Gastrocnemius medialis (tissue), 4 donors: ENCODE measurements around the gene IL15. TPM values are rescaled to one million over a fixed set of nuclear protein-coding genes. Genes with fewer than 3 reads are reported as not detected.

ENCODE experiments used
- ATAC-seq, 2 donors: fragments of 150-250 bp; one replicate each; pipeline ENCODE4 v1.9.1; 2016
- DNase-seq, 2 donors: peaks; one replicate each; pipeline ENCODE4 v3.0.0-alpha.2; 2019
- H3K27ac ChIP-seq, 4 donors: fragments of 200-600 bp; sonication (generic); 1 replicate in 1 of 4; 2 replicates in 3 of 4; pipeline ENCODE4 v1.5.1; 2016 to 2018; ENCODE audit warnings: mild to moderate bottlenecking in 2 of 4, moderate library complexity in 1 of 4
- H3K27me3 ChIP-seq, 3 donors: fragments of 200-600 bp; sonication (generic) in 2 of 3; 1 replicate in 1 of 3; 2 replicates in 2 of 3; pipeline versions ENCODE4 v1.5.1 to v1.6.0; 2016 to 2019; ENCODE audit warnings: mild to moderate bottlenecking in 1 of 3, moderate library complexity in 1 of 3
- H3K36me3 ChIP-seq, 2 donors: fragments of 200-600 bp; sonication (generic) in 1 of 2; one replicate each; pipeline ENCODE4 v1.5.1; 2017 to 2018
- H3K4me1 ChIP-seq, 2 donors: fragments of 200-600 bp; sonication (generic) in 1 of 2; one replicate each; pipeline ENCODE4 v1.5.1; 2016 to 2017; ENCODE audit warnings: mild to moderate bottlenecking in 2 of 2
- H3K4me3 ChIP-seq, 4 donors: fragments of 200-600 bp; sonication (generic) in 3 of 4; 1 replicate in 1 of 4; 2 replicates in 3 of 4; pipeline ENCODE4 v1.5.1; 2016 to 2019; ENCODE audit warnings: mild to moderate bottlenecking in 2 of 4
- H3K9me3 ChIP-seq, 3 donors: fragments of 200-600 bp; sonication (generic) in 2 of 3; 1 replicate in 1 of 3; 2 replicates in 2 of 3; pipeline ENCODE4 v1.5.1; 2016 to 2019
- POLR2A ChIP-seq, 2 donors: fragments of 450-650 bp; IDR thresholded peaks; one replicate each; pipeline ENCODE4 v1.6.1; 2017; ENCODE audit warnings: antibody characterized with exemption in 2 of 2, mild to moderate bottlenecking in 2 of 2, moderate library complexity in 2 of 2
- in situ Hi-C, 4 donors: fragments of 200-750 bp; cut with MboI; loops; one replicate each; pipeline versions ENCODE4 v1.15.0 to v1.8.0; 2017; ENCODE audit warnings: low sequenced_read_pairs in 4 of 4
- intact Hi-C: fragments of 100-400 bp; cut with DNase I; formaldehyde crosslinking; loops from one replicate; pipeline ENCODE4 v1.15.1; 2023; ENCODE audit warnings: low total_unique reads
- total RNA-seq, 4 donors: library from RNA; depleted of rRNA; stranded (reverse); fragments of >200 nt; gene quantifications; one replicate each; pipeline versions ENCODE4 v1.1.0 to v1.2.3, GENCODE V29; 2016
- TF ChIP-seq, protein P1 (sequence below), 5 experiments: fragments of 450-650 bp in 3 of 5; fragments of 200-600 bp in 2 of 5; sonication (generic) in 2 of 5; IDR thresholded peaks in 4 of 5; conservative IDR thresholded peaks in 1 of 5; 1 replicate in 4 of 5; 2 replicates in 1 of 5; pipeline ENCODE4 v1.5.1; 2016 to 2019; ENCODE audit warnings: antibody characterized with exemption in 5 of 5, mild to moderate bottlenecking in 3 of 5, moderate library complexity in 3 of 5

Gene IL15
- total RNA-seq, 4 donors from 2014 or later: 2.1 to 6.1 (median 2.7) TPM

DNA sequence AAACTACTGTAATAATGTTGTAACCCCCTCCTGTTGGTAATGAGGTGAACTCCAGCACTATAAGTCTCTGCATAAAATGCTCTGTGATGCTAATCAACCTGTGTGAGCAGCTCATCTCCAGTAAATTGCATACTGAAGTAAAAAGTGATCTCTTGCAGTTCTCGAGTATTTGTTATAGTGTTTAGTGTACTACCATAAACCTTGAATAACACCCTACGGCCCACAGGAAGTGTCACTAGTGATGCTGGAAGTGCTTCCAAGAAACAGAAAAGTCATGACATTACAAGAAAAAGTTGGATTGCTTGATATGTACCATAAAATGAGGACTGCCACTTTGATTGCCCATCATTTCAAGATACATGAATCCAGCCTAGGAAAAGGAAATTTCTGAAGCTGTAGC, 39.0 kb downstream of the IL15 start:
- Histone ChIP-seq H3K27me3 (no peaks in the 10 kb centered on the region), H3K27ac (no peak overlapping the region), H3K4me3 (no peak overlapping the region), H3K9me3 (no peaks in the 10 kb centered on the region), H3K36me3 (no peaks in the 10 kb centered on the region), H3K4me1 (peaks cover 5 to 10% of the 10 kb centered on the region in 2 donors)
- DNase-seq (no peak), ATAC-seq (no peak)
- intact Hi-C loops: no loop called here
- no peak for TF ChIP-seq POLR2A (IDR thresholded peaks at IDR 0.05)
- TF ChIP-seq, protein P1, sequence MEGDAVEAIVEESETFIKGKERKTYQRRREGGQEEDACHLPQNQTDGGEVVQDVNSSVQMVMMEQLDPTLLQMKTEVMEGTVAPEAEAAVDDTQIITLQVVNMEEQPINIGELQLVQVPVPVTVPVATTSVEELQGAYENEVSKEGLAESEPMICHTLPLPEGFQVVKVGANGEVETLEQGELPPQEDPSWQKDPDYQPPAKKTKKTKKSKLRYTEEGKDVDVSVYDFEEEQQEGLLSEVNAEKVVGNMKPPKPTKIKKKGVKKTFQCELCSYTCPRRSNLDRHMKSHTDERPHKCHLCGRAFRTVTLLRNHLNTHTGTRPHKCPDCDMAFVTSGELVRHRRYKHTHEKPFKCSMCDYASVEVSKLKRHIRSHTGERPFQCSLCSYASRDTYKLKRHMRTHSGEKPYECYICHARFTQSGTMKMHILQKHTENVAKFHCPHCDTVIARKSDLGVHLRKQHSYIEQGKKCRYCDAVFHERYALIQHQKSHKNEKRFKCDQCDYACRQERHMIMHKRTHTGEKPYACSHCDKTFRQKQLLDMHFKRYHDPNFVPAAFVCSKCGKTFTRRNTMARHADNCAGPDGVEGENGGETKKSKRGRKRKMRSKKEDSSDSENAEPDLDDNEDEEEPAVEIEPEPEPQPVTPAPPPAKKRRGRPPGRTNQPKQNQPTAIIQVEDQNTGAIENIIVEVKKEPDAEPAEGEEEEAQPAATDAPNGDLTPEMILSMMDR (IDR thresholded peaks at IDR 0.05 in 4 of 5, conservative IDR thresholded peaks at IDR 0.05 in 1 of 5): no peak
- in situ Hi-C loops: no loop called here

DNA sequence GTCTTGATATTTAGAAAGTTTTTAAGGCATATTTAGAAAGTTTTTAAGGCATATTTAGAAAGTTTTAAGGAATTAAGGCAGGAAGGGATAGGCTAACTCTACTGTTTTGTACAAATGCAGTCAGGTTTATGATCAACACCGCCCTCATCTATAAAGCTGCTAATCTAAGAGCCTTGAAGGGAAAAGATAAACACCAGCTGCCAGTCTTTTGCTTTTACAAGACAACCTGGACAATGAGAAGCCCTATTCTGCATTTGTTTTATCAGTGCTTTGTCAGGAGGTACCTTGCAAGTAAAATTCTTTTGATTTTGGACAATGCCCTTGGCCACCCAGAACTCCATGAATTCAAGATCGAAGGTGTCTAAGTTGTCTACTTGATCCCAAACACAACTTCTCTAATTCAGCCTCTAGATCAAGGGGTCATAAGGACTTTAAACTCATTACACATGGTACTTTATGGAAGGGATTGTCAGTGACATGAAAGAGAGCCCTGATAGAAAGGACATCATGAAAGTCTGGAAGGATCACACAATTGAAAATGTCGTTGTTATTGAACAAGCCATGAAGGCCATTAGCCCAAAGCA, 39.8 kb downstream of the IL15 start:
- DNase-seq (no peak), ATAC-seq (no peak)
- no peak for TF ChIP-seq POLR2A (IDR thresholded peaks at IDR 0.05)
- TF ChIP-seq, protein P1 (IDR thresholded peaks at IDR 0.05 in 4 of 5, conservative IDR thresholded peaks at IDR 0.05 in 1 of 5): no peak
- Histone ChIP-seq H3K4me3 (no peak overlapping the region), H3K9me3 (no peaks in the 10 kb centered on the region), H3K27ac (no peak overlapping the region), H3K4me1 (peaks cover 11 to 17% of the 10 kb centered on the region in 2 donors), H3K36me3 (no peaks in the 10 kb centered on the region), H3K27me3 (no peaks in the 10 kb centered on the region)
- intact Hi-C loops: no loop called here
- in situ Hi-C loops: no loop called here

DNA sequence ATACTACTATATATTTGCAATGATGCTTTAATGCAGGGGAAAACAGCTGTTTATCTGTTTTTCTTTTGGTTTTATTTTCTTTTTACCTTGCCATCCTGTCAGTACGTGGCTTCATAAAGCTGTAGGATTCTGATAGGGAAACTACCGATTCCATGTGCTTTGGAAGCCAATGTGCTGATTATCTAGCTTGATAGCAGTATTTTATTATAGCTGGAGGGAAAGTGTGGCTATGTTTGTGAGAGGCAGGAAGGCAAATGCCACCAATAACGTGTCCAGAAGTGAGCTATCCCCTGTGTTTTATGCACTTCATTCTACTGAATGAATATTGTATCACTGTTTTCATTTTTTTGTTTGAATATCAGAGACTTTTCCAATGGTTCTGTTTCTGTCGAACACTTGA, 43.7 kb downstream of the IL15 start:
- ATAC-seq: no peak
- in situ Hi-C loops: no loop called here

DNA sequence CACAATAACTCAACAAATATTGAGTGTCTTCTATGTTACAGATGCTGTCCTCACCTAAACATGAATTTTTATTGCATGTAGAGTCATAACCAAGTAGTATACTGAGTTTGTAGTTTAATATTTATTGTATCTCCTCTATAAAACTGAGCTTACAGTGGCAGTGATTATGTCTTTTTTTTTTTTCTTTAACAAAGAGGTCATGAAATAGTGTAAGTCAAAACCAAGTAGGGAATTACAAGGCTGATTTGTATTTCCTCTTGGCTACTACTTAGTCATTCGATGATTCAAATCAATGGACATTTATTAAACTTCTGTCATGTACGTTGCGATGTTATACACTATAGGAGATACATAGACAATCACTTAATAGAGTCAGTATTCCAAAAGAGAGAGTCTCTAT, 48.4 kb downstream of the IL15 start:
- intact Hi-C loops: no loop called here
- TF ChIP-seq, protein P1 (IDR thresholded peaks at IDR 0.05 in 4 of 5, conservative IDR thresholded peaks at IDR 0.05 in 1 of 5): no peak
- TF ChIP-seq POLR2A (IDR thresholded peaks at IDR 0.05): no peak
- no peaks in the 10 kb centered on the region for H3K36me3 ChIP-seq
- H3K9me3 ChIP-seq: no peaks in the 10 kb centered on the region
- no peak for DNase-seq
- H3K4me3 ChIP-seq: no peak overlapping the region
- ATAC-seq: no peak
- H3K4me1 ChIP-seq: peaks cover 11 to 13% of the 10 kb centered on the region in 2 donors
- in situ Hi-C loops: no loop called here
- H3K27ac ChIP-seq: no peak overlapping the region
- H3K27me3 ChIP-seq: no peaks in the 10 kb centered on the region

More for the DNA sequence above, 43.7 kb downstream of the IL15 start:
- DNase-seq: no peak
- Histone ChIP-seq H3K27me3 (no peaks in the 10 kb centered on the region), H3K36me3 (no peaks in the 10 kb centered on the region), H3K4me3 (no peak overlapping the region), H3K9me3 (no peaks in the 10 kb centered on the region), H3K4me1 (peaks cover 11 to 17% of the 10 kb centered on the region in 2 donors), H3K27ac (no peak overlapping the region)
- intact Hi-C loops: no loop called here
- TF ChIP-seq, protein P1 (IDR thresholded peaks at IDR 0.05 in 4 of 5, conservative IDR thresholded peaks at IDR 0.05 in 1 of 5): no peak
- no peak for TF ChIP-seq POLR2A (IDR thresholded peaks at IDR 0.05)
